ENCODE data around the gene GABRD.

GABRD gene, protein sequence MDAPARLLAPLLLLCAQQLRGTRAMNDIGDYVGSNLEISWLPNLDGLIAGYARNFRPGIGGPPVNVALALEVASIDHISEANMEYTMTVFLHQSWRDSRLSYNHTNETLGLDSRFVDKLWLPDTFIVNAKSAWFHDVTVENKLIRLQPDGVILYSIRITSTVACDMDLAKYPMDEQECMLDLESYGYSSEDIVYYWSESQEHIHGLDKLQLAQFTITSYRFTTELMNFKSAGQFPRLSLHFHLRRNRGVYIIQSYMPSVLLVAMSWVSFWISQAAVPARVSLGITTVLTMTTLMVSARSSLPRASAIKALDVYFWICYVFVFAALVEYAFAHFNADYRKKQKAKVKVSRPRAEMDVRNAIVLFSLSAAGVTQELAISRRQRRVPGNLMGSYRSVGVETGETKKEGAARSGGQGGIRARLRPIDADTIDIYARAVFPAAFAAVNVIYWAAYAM

GRCh38 chr1:2019172-2019543, at the start of gene GABRD:
TSS of gene GABRD (plus strand) at chr1:2019345. CDS start at chr1:2019424, 79 bp downstream.
- H3K4me1 ChIP-seq (ENCODE audit: control insufficient read depth, insufficient read depth, low read length, unreplicated experiment): no peaks in the 10 kb centered on the region
- H3K36me3 ChIP-seq (ENCODE audit: insufficient read depth, low read length): no peaks in the 10 kb centered on the region
- peaks cover 82% of the 10 kb centered on the region for H3K27me3 ChIP-seq (ENCODE audit: insufficient read depth, low read length)
- no peak within 1 kb of the TSS for H3K27ac ChIP-seq (ENCODE audit: low read depth, low read length)
- H2AFZ ChIP-seq (ENCODE audit: low read length, unreplicated experiment): no peak within 1 kb of the TSS
- H3K79me2 ChIP-seq (ENCODE audit: control insufficient read depth, insufficient read depth, low read length, unreplicated experiment): no peaks in the 10 kb centered on the region
- no peak within 1 kb of the TSS for H3K4me3 ChIP-seq (ENCODE audit: low read depth, low read length)

GRCh38 chr1:1969505-1969900, 49.6 kb upstream of the GABRD start:
- peaks cover 25% of the 10 kb centered on the region for H3K27me3 ChIP-seq (ENCODE audit: insufficient read depth, low read length)
- H3K4me1 ChIP-seq (ENCODE audit: control insufficient read depth, insufficient read depth, low read length, unreplicated experiment): no peaks in the 10 kb centered on the region
- H3K27ac ChIP-seq (ENCODE audit: low read depth, low read length): no peak overlapping the region
- H3K36me3 ChIP-seq (ENCODE audit: insufficient read depth, low read length): no peaks in the 10 kb centered on the region
- H3K79me2 ChIP-seq (ENCODE audit: control insufficient read depth, insufficient read depth, low read length, unreplicated experiment): no peaks in the 10 kb centered on the region
- no peak overlapping the region for H3K4me3 ChIP-seq (ENCODE audit: low read depth, low read length)
- H2AFZ ChIP-seq (ENCODE audit: low read length, unreplicated experiment): no peak overlapping the region

- Histone ChIP-seq H3K36me3 (ENCODE audit: insufficient read depth, low read length) (no peaks in the 10 kb centered on the region), H3K27ac (ENCODE audit: low read depth, low read length) (no peak overlapping the region), H3K79me2 (ENCODE audit: control insufficient read depth, insufficient read depth, low read length, unreplicated experiment) (no peaks in the 10 kb centered on the region), H2AFZ (ENCODE audit: low read length, unreplicated experiment) (no peak overlapping the region), H3K27me3 (ENCODE audit: insufficient read depth, low read length) (peaks cover 27% of the 10 kb centered on the region), H3K4me1 (ENCODE audit: control insufficient read depth, insufficient read depth, low read length, unreplicated experiment) (no peaks in the 10 kb centered on the region), H3K4me3 (ENCODE audit: low read depth, low read length) (no peak overlapping the region)
These were observed 49.0 kb upstream of the GABRD start for GRCh38 chr1:1969953-1970716.

- Histone ChIP-seq H3K4me3 (ENCODE audit: low read depth, low read length) (no peak overlapping the region), H2AFZ (ENCODE audit: low read length, unreplicated experiment) (no peak overlapping the region), H3K27ac (ENCODE audit: low read depth, low read length) (no peak overlapping the region), H3K4me1 (ENCODE audit: control insufficient read depth, insufficient read depth, low read length, unreplicated experiment) (no peaks in the 10 kb centered on the region), H3K36me3 (ENCODE audit: insufficient read depth, low read length) (no peaks in the 10 kb centered on the region), H3K27me3 (ENCODE audit: insufficient read depth, low read length) (peaks cover 18% of the 10 kb centered on the region; the same call in 1 of the 2 replicates), H3K79me2 (ENCODE audit: control insufficient read depth, insufficient read depth, low read length, unreplicated experiment) (no peaks in the 10 kb centered on the region)
These were observed 48.1 kb upstream of the GABRD start for GRCh38 chr1:1971017-1971416.

DNA sequence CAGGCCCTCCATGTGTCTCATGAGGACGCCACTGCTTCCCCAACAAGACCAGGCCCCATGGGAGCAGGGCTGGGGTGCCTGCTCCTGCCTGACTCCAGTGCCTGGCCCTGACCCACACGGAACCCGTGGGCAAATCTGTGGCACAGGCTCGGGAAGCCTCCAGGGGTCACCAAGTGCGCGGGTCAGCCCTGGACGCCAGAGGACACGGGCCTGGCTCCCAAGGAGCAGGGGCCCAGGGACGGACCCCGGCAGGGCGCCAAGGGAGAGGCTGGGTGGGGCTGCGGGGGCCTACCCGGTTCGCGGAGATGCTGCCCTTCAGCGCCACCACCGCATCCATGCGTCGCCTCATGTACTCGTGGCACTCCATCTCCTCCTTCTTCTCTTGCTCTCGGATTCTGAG, 47.5 kb upstream of the GABRD start:
- Histone ChIP-seq H3K79me2 (ENCODE audit: control insufficient read depth, insufficient read depth, low read length, unreplicated experiment) (no peaks in the 10 kb centered on the region), H3K4me3 (ENCODE audit: low read depth, low read length) (no peak overlapping the region), H3K27me3 (ENCODE audit: insufficient read depth, low read length) (peaks cover 14% of the 10 kb centered on the region; the same call in 1 of the 2 replicates), H2AFZ (ENCODE audit: low read length, unreplicated experiment) (no peak overlapping the region), H3K36me3 (ENCODE audit: insufficient read depth, low read length) (no peaks in the 10 kb centered on the region), H3K4me1 (ENCODE audit: control insufficient read depth, insufficient read depth, low read length, unreplicated experiment) (no peaks in the 10 kb centered on the region), H3K27ac (ENCODE audit: low read depth, low read length) (no peak overlapping the region)

- Histone ChIP-seq H3K27ac (ENCODE audit: low read depth, low read length) (no peak overlapping the region), H3K27me3 (ENCODE audit: insufficient read depth, low read length) (peaks cover 8% of the 10 kb centered on the region; the same call in 1 of the 2 replicates), H2AFZ (ENCODE audit: low read length, unreplicated experiment) (no peak overlapping the region), H3K4me1 (ENCODE audit: control insufficient read depth, insufficient read depth, low read length, unreplicated experiment) (no peaks in the 10 kb centered on the region), H3K4me3 (ENCODE audit: low read depth, low read length) (no peak overlapping the region), H3K36me3 (ENCODE audit: insufficient read depth, low read length) (no peaks in the 10 kb centered on the region), H3K79me2 (ENCODE audit: control insufficient read depth, insufficient read depth, low read length, unreplicated experiment) (no peaks in the 10 kb centered on the region)
These were observed 46.0 kb upstream of the GABRD start for GRCh38 chr1:1972976-1973715.

DNA sequence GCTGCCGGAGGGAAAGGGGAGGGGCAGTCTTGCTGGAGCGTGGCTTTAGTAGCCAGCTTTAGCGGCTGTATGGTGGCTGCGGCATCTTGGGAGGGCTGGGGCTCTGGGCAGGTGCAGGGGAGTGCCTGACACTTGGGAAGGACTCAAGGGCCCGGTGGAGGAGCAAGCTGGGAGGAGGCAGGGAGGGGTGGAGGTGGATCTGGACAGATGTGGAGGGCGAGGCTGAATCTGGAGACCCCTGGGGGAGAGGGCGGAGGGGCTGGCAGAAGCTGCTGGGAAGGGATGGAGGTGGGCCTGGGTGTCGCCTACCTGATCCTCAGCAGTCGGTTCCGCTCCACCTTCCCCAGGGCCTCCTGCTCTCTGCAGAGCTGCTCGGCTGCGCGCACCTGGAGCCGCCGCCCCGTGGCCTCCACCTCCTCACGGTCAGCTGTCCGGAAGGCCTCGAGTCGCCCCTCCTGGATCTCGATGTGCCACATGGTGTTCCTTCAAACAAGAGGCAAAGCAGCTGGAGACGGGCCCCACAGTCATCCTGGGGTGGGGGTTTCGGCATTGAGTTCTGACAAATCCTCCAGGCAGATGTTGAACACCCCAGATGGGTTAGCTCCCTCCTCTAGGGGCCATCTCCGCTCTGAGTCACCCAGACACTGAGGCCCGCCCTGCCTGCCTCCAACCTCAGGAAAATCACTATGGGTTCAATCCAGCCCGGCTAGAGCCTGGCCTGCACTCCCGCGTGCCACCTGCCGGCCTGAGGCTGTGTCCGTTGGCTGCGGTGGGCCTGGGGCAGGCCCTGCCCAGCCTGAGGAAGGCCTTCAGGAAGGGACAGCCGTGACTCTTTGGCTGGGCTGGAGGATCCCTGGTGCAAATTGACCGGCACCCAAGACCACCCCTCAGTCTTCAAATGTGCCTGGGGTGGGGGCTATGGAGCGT, 45.2 kb upstream of the GABRD start:
- H3K4me1 ChIP-seq (ENCODE audit: control insufficient read depth, insufficient read depth, low read length, unreplicated experiment): no peaks in the 10 kb centered on the region
- peaks cover 8% of the 10 kb centered on the region; the same call in 1 of the 2 replicates for H3K27me3 ChIP-seq (ENCODE audit: insufficient read depth, low read length)
- H3K79me2 ChIP-seq (ENCODE audit: control insufficient read depth, insufficient read depth, low read length, unreplicated experiment): no peaks in the 10 kb centered on the region
- no peaks in the 10 kb centered on the region for H3K36me3 ChIP-seq (ENCODE audit: insufficient read depth, low read length)
- H3K4me3 ChIP-seq (ENCODE audit: low read depth, low read length): no peak overlapping the region
- no peak overlapping the region for H3K27ac ChIP-seq (ENCODE audit: low read depth, low read length)
- no peak overlapping the region for H2AFZ ChIP-seq (ENCODE audit: low read length, unreplicated experiment)

DNA sequence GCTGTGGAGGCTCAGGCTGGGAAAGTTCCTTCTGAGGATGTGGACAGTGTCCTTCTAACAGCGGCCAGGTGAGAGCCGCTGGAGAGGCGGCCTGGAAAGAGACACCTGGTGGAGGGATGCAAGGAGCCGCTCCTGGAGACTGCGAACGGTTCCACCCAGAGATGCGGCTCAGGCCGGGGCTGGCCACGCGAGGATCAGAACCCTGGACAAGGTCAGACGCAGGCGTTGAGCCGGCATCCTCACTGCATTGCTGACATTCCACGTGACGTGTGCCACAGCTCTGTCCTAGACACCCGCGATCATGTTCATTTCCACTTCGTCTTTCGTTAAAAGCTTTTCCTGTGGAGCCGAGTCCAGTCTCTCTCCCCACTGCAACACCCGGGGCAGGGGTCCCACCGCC, 44.3 kb upstream of the GABRD start:
- Histone ChIP-seq H3K27me3 (ENCODE audit: insufficient read depth, low read length) (peaks cover 8% of the 10 kb centered on the region; the same call in 1 of the 2 replicates), H3K4me1 (ENCODE audit: control insufficient read depth, insufficient read depth, low read length, unreplicated experiment) (no peaks in the 10 kb centered on the region), H3K36me3 (ENCODE audit: insufficient read depth, low read length) (no peaks in the 10 kb centered on the region), H3K79me2 (ENCODE audit: control insufficient read depth, insufficient read depth, low read length, unreplicated experiment) (no peaks in the 10 kb centered on the region), H2AFZ (ENCODE audit: low read length, unreplicated experiment) (no peak overlapping the region), H3K4me3 (ENCODE audit: low read depth, low read length) (no peak overlapping the region), H3K27ac (ENCODE audit: low read depth, low read length) (no peak overlapping the region)

DNA sequence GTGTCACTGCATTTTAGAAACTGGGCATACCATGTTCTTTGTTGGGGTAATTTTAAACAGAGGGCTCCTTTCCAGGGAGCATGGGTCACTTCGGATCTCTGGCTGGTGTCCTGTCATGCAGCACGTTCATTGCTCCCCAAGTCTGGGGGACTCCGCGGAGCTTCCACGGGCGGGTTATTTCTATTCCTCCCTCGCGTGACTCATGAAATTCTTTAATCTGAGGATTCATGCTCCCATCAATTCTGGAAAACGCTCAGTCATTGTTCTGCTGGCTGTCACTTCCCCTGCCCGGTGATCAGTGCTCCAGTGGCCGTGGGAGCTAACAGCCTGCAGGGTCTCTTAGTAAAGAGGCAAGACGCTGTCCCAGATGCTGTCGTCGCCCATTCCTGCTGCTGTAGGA, 43.6 kb upstream of the GABRD start:
- H3K27me3 ChIP-seq (ENCODE audit: insufficient read depth, low read length): peaks cover 8% of the 10 kb centered on the region; the same call in 1 of the 2 replicates
- no peaks in the 10 kb centered on the region for H3K4me1 ChIP-seq (ENCODE audit: control insufficient read depth, insufficient read depth, low read length, unreplicated experiment)

More for the DNA sequence above, 43.6 kb upstream of the GABRD start:
- Histone ChIP-seq H2AFZ (ENCODE audit: low read length, unreplicated experiment) (no peak overlapping the region), H3K4me3 (ENCODE audit: low read depth, low read length) (no peak overlapping the region), H3K79me2 (ENCODE audit: control insufficient read depth, insufficient read depth, low read length, unreplicated experiment) (no peaks in the 10 kb centered on the region), H3K36me3 (ENCODE audit: insufficient read depth, low read length) (no peaks in the 10 kb centered on the region), H3K27ac (ENCODE audit: low read depth, low read length) (no peak overlapping the region)

Data from ACC112 (cell line).